Activated T-helper 1 cell treated with Interleukin-2 at 50 U/mL for 16 hours (primary cell): ENCODE data around the gene RNU6-9.

Source experiments
- DNase-seq: peaks from one replicate; pipeline ENCODE4 v3.0.0-alpha.2; 2020; ENCODE audit warnings: low read depth

The RNU6-9 gene

GRCh38 chr19:936175-936546, 42.9 kb downstream of the RNU6-9 start:
- DNase-seq = no peak

- DNase-seq = no peak
These were observed 44.0 kb downstream of the RNU6-9 start for GRCh38 chr19:937259-937694.

GRCh38 chr19:938233-938923, 45.1 kb downstream of the RNU6-9 start:
- no peak for DNase-seq

- no peak for DNase-seq
These were observed 46.2 kb downstream of the RNU6-9 start for GRCh38 chr19:939439-939838.

- DNase-seq = no peak
These were observed 46.6 kb downstream of the RNU6-9 start for GRCh38 chr19:939922-940321.

- peak; percentile 55 for DNase-seq
These were observed 47.5 kb downstream of the RNU6-9 start for GRCh38 chr19:940591-941291.

- DNase-seq = no peak
These were observed 48.2 kb downstream of the RNU6-9 start for GRCh38 chr19:941292-942132.

- DNase-seq = no peak
These were observed 48.9 kb downstream of the RNU6-9 start for GRCh38 chr19:942133-942645.
